Endothelial cell of umbilical vein (primary cell): ENCODE results near the gene CELA1. TPM values are rescaled to one million over a fixed set of nuclear protein-coding genes. Genes with fewer than 3 reads are reported as not detected.

Source experiments
- BruUV-seq: library from RNA; stranded (reverse); fragments of 400-500 nt; replicated peaks from 2 replicates; lab custom pipeline; 2021; lab: Mats Ljungman, UMichigan
- CTCF ChIA-PET: fragments of 300-600, 350-600 bp; sonication (Branson Sonifier 250); formaldehyde crosslinking; loops from one replicate; lab custom pipeline; 2021; ENCODE audit warnings: antibody characterized with exemption, inconsistent platforms; lab: Charles Lee
- POLR2A ChIA-PET: fragments of 300-600, 350-600 bp; sonication (Branson Sonifier 250); formaldehyde crosslinking; loops from one replicate; lab custom pipeline; 2021; ENCODE audit warnings: antibody characterized with exemption, inconsistent platforms; lab: Charles Lee
- DNase-seq: peaks from one replicate; pipeline ENCODE4 v3.0.0-alpha.2; 2011; ENCODE audit warnings: low read depth, low spot score
- FAIRE-seq: peaks from 2 replicates; lab custom pipeline; 2011; peaks lifted over from hg19 to GRCh38; lab: Jason Lieb, UNC
- H2AFZ ChIP-seq: 2 replicates; pipeline ENCODE4 v1.6.0; 2012; ENCODE audit warnings: low read depth, low read length, control low read depth, inconsistent platforms
- H3K27ac ChIP-seq: 2 replicates; pipeline ENCODE4 v1.5.1; 2011; ENCODE audit warnings: low read depth, mild to moderate bottlenecking, control low read depth, low read length, moderate library complexity; ENCODE audit not compliant: insufficient read depth
- H3K27me3 ChIP-seq, 2 experiments: 2 replicates each; pipeline versions ENCODE4 v1.6.0 to v1.6.1; 2011; ENCODE audit warnings: low read length in 2 of 2, mixed read lengths in 1 of 2; ENCODE audit not compliant: control insufficient read depth in 2 of 2, insufficient read depth in 2 of 2
- H3K36me3 ChIP-seq, 2 experiments: 2 replicates in 1 of 2; 3 replicates in 1 of 2; pipeline ENCODE4 v1.5.1; 2011; ENCODE audit warnings: low read length in 2 of 2, mild to moderate bottlenecking in 1 of 2, moderate library complexity in 1 of 2; ENCODE audit not compliant: control insufficient read depth in 2 of 2, insufficient read depth in 2 of 2; ENCODE audit errors: extremely low read depth in 1 of 2
- H3K4me1 ChIP-seq: 3 replicates; pipeline ENCODE4 v1.5.1; 2011; ENCODE audit warnings: mild to moderate bottlenecking, low read length; ENCODE audit not compliant: control insufficient read depth, insufficient read depth; ENCODE audit errors: extremely low read depth
- H3K4me2 ChIP-seq: 2 replicates; pipeline ENCODE4 v1.6.1; 2011; ENCODE audit warnings: low read length, control low read depth, mixed read lengths; ENCODE audit not compliant: insufficient read depth
- H3K4me3 ChIP-seq, 3 experiments: fragments of 200-600 bp in 1 of 3; sonication (generic), shearing (Covaris generic) in 1 of 3; replicated peaks in 1 of 3; 2 replicates each; pipeline ENCODE4 v1.5.1; 2011 to 2016; ENCODE audit warnings: control low read depth in 3 of 3, low read length in 3 of 3, mild to moderate bottlenecking in 2 of 3, inconsistent platforms in 1 of 3, low read depth in 1 of 3, moderate library complexity in 1 of 3; ENCODE audit not compliant: insufficient read depth in 1 of 3
- H3K79me2 ChIP-seq: 2 replicates; pipeline ENCODE4 v1.6.0; 2012; ENCODE audit warnings: low read length, inconsistent platforms; ENCODE audit not compliant: control insufficient read depth, insufficient read depth
- H3K9ac ChIP-seq: replicated peaks from 2 replicates; pipeline ENCODE3; 2011; ENCODE audit warnings: low read length, control low read depth; ENCODE audit not compliant: insufficient read depth; ENCODE audit errors: extremely low read depth
- H3K9me1 ChIP-seq: replicated peaks from 3 replicates; pipeline ENCODE4 v1.6.0; 2011; ENCODE audit warnings: mild to moderate bottlenecking, low read length; ENCODE audit not compliant: control insufficient read depth, insufficient read depth; ENCODE audit errors: extremely low read depth
- H3K9me3 ChIP-seq: replicated peaks from 2 replicates; pipeline ENCODE4 v1.5.1; 2012; ENCODE audit warnings: low read length, inconsistent platforms; ENCODE audit not compliant: control insufficient read depth, insufficient read depth
- H4K20me1 ChIP-seq: replicated peaks from 2 replicates; pipeline ENCODE3; 2011; ENCODE audit warnings: mild to moderate bottlenecking, low read length; ENCODE audit not compliant: control insufficient read depth, insufficient read depth; ENCODE audit errors: extremely low read depth
- FOS ChIP-seq: IDR thresholded peaks from 2 replicates; pipeline ENCODE4 v1.6.1; 2011; ENCODE audit warnings: mild to moderate bottlenecking, low read length, moderate library complexity, borderline replicate concordance; ENCODE audit not compliant: insufficient read depth
- JUN ChIP-seq: IDR thresholded peaks from 2 replicates; pipeline ENCODE4 v1.6.1; 2011; ENCODE audit warnings: borderline replicate concordance, low read depth; ENCODE audit not compliant: insufficient read length, insufficient read depth
- MAX ChIP-seq: IDR thresholded peaks from 2 replicates; pipeline ENCODE4 v1.6.1; 2011; ENCODE audit not compliant: insufficient read depth, insufficient read length
- POLR2A ChIP-seq: IDR thresholded peaks from 2 replicates; pipeline ENCODE4 v1.6.1; 2012; ENCODE audit warnings: low read depth, mild to moderate bottlenecking, control low read depth, low read length
- dilution Hi-C: fragments of 300-500 bp; cut with MboI; formaldehyde crosslinking; loops from one replicate; pipeline ENCODE4 v1.15.0; 2019; ENCODE audit warnings: low sequenced_read_pairs; ENCODE audit not compliant: extremely low pct_ligation_motif_present
- intact Hi-C: fragments of 100-400 bp; cut with micrococcal nuclease; formaldehyde crosslinking; loops from one replicate; pipeline ENCODE4 v1.10.0; 2022
- polyA plus RNA-seq, 4 experiments: library from polyadenylated mRNA; depleted of rRNA in 3 of 4; stranded (reverse) in 3 of 4; unstranded in 1 of 4; fragments of >200 nt; gene quantifications; 2 replicates each; pipeline versions ENCODE4 v1.2.1 to v1.2.3, GENCODE V29; 2011 to 2012; ENCODE audit warnings: missing spikeins in 1 of 4
- total RNA-seq: library from RNA; stranded (reverse); gene quantifications from 2 replicates; pipeline ENCODE4 v1.2.3, GENCODE V29; 2021

The CELA1 gene
- total and polyA plus RNA-seq, 2 donors (not counting 3 experiments of a cell fraction or from before 2014, with no cell fraction given) = not detected

- H3K79me2 ChIP-seq = no peaks in the 10 kb centered on the region
- H3K9me1 ChIP-seq = no peaks in the 10 kb centered on the region
- H3K4me3 ChIP-seq = no peak overlapping the region
- no peak overlapping the region for H3K27ac ChIP-seq
- intact Hi-C loops = no loop called here
- TF ChIP-seq FOS (no peak), MAX (no peak), POLR2A (no peak), JUN (no peak)
- DNase-seq = no peak
- no peak overlapping the region for H2AFZ ChIP-seq
- H3K9ac ChIP-seq = no peak overlapping the region
- POLR2A ChIA-PET = no interaction called here
- BruUV-seq = no TSS peak
- H3K4me2 ChIP-seq = no peak overlapping the region
- H4K20me1 ChIP-seq = no peaks in the 10 kb centered on the region
- dilution Hi-C loops = no loop called here
- FAIRE-seq = no peak
- H3K36me3 ChIP-seq = no peaks in the 10 kb centered on the region
- CTCF ChIA-PET = no interaction called here
- H3K9me3 ChIP-seq = no peaks in the 10 kb centered on the region
- H3K4me1 ChIP-seq = no peaks in the 10 kb centered on the region
- H3K27me3 ChIP-seq = peaks cover 3 to 6% of the 10 kb centered on the region in 2 experiments
Observed at GRCh38 chr12:51281202-51281924, 65.1 kb downstream of the CELA1 start.

Other genes with a start within 250 kb of the CELA1 start
- gene TFCP2, start 173.5 kb downstream of the CELA1 start, total RNA-seq = 24.9 and 28.6 TPM in 2 replicates
- 7.1 and 10.2 TPM in 2 replicates for gene TFCP2, start 173.5 kb downstream of the CELA1 start, polyA plus RNA-seq
- gene POU6F1, start 128.6 kb downstream of the CELA1 start, total RNA-seq = 14.4 and 17.5 TPM in 2 replicates
- 5.4 and 6.4 TPM in 2 replicates for gene POU6F1, start 128.6 kb downstream of the CELA1 start, polyA plus RNA-seq
- 177 TPM in 2 replicates for gene DAZAP2, start 107.9 kb downstream of the CELA1 start, total RNA-seq
- gene DAZAP2, start 107.9 kb downstream of the CELA1 start, polyA plus RNA-seq = 497 and 614 TPM in 2 replicates
- gene SMAGP, start 76.3 kb downstream of the CELA1 start, total RNA-seq = 26.2 and 29.1 TPM in 2 replicates
- 17.3 and 21.4 TPM in 2 replicates for gene SMAGP, start 76.3 kb downstream of the CELA1 start, polyA plus RNA-seq
- gene BIN2, start 22.5 kb downstream of the CELA1 start, total RNA-seq = not detected in 2 replicates
- not detected in 2 replicates for gene BIN2, start 22.5 kb downstream of the CELA1 start, polyA plus RNA-seq
- 38.3 and 39.2 TPM in 2 replicates for gene GALNT6, start 44.7 kb upstream of the CELA1 start, total RNA-seq
- gene GALNT6, start 44.7 kb upstream of the CELA1 start, polyA plus RNA-seq = 13.8 and 18.7 TPM in 2 replicates
- 7.1 and 9.7 TPM in 2 replicates for gene SLC4A8, start 78.2 kb upstream of the CELA1 start, total RNA-seq
- 3.0 and 4.7 TPM in 2 replicates for gene SLC4A8, start 78.2 kb upstream of the CELA1 start, polyA plus RNA-seq
- 20.2 and 20.4 TPM in 2 replicates for gene SCN8A, start 244.6 kb upstream of the CELA1 start, total RNA-seq
- gene SCN8A, start 244.6 kb upstream of the CELA1 start, polyA plus RNA-seq = 7.6 and 9.4 TPM in 2 replicates